Right renal cortex interstitium (tissue), 3 donors: ENCODE measurements around the gene POLN. TPM values are rescaled to one million over a fixed set of nuclear protein-coding genes. Genes with fewer than 3 reads are reported as not detected.
"Not testable (repeated sequence)": the region's sequence is repeated elsewhere in the genome, so short reads cannot be mapped to it uniquely, and the experiment has no call there.

Experiments used
- DNase-seq, 3 donors: peaks; one replicate each; pipeline ENCODE4 v3.0.0-alpha.2; 2013; ENCODE audit warnings: low read depth in 3 of 3, low spot score in 2 of 3
- polyA plus RNA-seq, 3 donors: library from polyadenylated mRNA; unstranded; fragments of 120-200 nt; gene quantifications; one replicate each; pipeline ENCODE4 v1.2.1, GENCODE V29; 2013; ENCODE audit not compliant: insufficient read length in 3 of 3

Gene POLN
- polyA plus RNA-seq, 3 donors: 2.5 to 3.3 (median 2.8) TPM

DNA sequence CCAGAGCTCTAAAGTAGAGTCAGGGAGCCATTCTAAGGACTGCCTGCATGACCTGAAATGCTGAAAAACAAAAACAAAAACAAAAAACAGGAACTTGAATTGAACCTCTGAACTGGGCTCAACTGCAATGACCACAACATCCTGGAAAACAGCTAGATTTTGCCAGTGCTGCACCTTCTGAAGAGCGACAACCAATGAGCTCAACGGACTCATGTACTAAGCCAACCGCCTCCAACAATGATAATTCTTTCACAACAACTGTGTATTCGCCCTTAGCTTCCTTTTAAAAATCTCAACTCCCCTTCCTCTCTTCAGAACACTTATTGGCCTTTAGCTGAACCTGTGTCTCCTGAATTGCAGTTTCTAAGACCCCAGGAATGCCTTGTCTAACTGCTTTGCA lies 69.8 kb downstream of the POLN start:
- no peak for DNase-seq

GRCh38 chr4:2168469-2169319 lies 73.2 kb downstream of the POLN start:
- no peak for DNase-seq

GRCh38 chr4:2166253-2166652 lies 75.7 kb downstream of the POLN start:
- DNase-seq: no peak

DNA sequence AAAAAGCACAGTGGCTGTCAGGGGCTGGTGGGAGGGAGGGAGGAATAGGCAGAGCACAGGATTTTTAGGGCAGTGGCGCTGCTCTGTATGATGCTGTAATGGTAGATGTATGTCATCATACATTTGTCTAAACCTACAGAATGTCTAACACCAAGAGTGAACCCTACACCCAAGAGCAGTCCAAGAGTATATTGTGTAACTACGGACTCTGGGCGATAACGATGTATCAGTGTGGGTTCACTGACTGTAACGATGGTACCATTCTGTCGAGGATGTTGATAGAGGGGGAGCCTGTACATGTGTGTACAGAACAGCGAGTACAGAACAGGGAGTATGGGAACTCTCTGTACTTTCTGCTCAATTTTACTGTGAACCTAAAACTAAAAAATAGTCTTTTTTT lies 76.5 kb downstream of the POLN start:
- no peak for DNase-seq

DNA sequence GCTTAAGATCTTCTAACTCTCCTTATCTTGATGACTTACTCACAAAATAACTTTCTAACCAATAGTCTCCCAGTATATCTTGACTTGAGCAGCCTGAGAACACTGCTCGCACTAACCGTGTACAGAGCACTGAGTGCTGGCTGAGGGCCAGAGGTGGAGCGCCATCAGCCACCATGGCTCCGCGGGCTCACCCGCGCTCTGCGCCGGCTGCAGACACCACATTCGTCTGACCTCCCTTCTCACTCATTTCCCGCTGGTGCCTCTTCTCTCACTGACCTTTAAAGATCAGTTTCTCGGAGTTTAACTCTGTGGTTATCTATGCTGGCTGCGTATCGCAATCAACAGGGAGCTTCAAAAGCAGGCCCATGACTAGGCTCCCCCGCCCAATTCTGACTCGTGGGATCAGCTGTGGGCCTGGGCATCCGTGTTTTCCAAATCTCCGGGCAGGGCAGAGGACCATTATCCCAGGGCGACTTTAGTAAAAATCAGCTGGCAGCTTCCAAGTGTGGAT lies 78.6 kb downstream of the POLN start:
- DNase-seq: no peak

DNA sequence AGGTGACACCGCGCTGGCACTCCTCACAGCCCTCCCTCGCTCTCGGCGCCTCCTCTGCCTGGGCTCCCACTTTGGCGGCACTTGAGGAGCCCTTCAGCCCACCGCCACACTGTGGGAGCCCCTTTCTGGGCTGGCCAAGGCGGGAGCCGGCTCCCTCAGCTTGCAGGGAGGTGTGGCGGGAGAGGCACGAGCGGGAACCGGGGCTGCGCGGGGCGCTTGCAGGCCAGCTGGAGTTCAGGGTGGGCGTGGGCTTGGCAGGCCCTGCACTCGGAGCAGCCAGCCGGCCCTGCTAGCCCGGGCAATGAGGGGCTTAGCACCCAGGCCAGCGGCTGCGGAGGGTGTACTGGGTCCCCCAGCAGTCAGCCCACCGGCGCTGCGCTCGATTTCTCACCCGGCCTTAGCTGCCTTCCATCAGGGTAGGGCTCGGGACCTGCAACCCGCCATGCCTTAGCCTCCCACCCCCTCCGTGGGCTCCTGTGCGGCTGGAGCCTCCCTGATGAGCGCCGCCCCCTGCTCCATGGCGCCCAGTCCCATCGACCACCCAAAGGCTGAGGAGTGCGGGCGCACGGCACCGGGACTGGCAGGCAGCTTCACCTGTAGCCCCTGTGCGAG lies 80.7 kb downstream of the POLN start:
- not testable (repeated sequence) for DNase-seq

GRCh38 chr4:2159931-2160330 lies 82.0 kb downstream of the POLN start:
- no peak for DNase-seq

GRCh38 chr4:2155246-2155645 lies 86.7 kb downstream of the POLN start:
- DNase-seq: no peak

DNA sequence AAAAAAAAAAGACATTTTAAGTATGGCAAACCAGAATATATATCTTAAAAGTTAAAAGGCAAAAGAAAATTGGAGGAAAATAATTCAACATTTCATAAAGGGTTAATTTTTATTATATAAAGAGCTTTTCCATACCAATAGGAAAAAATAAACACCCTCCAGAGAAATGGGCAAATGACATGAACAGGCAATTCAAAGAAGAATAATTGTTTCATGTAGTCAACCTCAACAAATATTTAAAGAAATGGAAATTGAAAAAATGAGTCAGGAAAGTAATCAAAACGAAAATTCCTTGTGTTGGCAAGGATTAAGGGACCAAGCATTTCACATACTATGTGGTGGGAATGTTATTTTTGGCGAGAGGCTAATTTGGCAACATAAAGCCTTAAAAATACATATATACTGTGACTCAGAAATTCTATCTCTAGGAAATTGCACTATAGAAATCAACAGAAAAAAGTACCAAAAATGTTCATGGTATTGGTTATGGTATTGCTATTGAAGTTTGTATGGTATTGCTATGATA lies 87.6 kb downstream of the POLN start:
- DNase-seq: no peak

- DNase-seq: no peak
Observed at GRCh38 chr4:2151544-2151943, 90.4 kb downstream of the POLN start.

DNA sequence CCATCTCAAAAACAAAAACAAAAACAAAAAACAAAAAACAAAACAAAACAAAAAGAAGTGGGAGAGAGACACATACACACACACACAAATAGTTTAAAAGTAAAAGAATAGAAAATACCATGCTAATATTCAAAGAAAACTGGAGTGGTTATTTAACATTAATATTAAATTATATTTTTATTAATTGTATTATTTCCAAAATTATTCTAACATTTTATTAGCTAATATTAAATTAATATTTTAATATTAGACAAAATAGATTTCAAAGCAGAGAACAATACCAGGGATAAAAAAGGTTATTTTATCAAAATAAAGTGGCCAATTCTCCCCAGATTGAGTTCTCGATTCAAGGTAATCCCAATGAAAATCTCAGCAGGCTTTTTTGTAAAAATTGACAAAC lies 91.8 kb downstream of the POLN start:
- DNase-seq: no peak

GRCh38 chr4:2142630-2143427 lies 99.1 kb downstream of the POLN start:
- no peak for DNase-seq

- no peak for DNase-seq
Observed at GRCh38 chr4:2141762-2142451, 100.0 kb downstream of the POLN start.

GRCh38 chr4:2141022-2141761 lies 100.7 kb downstream of the POLN start:
- DNase-seq: no peak

DNA sequence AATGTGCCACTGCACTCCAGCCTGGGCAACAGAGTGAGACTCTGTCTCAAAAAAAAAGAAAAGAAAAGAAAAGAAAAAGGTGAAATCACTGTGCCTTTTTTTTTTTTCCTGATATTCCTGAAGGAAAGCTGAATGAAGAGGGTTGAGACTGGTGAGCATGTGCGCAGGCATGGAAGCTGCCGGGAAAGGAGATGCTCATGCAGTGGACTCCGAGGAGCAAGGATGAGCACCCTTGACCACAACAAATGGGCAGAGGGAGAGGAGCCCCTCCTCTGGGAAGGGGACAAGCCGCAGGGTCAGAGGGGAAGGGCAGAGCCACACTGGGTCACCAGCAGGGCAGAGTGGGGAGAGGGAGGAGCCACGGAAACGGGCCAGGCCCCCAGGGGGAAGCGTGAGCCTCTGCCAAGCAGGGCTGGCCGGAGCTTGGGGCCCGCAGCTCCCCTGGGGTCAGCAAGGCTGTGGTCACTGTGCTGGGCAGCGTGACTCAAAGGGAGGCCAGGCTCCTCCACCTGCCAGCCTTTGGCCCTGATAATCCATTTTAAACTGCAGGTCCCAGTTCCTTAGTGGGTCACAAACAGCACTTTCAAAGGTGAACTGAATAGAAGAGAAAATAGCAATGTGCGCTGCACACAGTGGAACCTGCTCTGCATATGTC lies 102.9 kb downstream of the POLN start:
- DNase-seq: no peak

DNA sequence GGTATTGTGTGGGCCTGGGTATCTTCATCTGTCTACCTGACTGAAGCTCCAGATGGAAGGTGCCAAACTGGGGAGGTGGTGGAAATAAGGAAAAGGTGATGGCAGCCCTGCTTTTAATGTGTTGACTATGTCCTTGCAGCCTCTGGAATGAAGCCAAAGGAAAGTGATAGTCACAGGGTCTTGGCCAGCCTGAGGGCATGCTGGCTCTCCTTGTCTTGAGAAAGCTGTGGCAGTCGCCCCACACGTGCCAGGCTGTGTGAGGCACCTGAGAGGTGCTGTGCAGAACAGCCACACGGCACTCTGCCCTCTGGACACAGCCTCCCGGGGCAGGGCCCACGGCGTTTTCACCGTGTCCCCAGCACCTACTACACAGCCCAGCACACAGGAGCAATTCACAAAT lies 105.2 kb downstream of the POLN start:
- no peak for DNase-seq

GRCh38 chr4:2135083-2135482 lies 106.8 kb downstream of the POLN start:
- DNase-seq: peak in 2 of 3 donors; percentile 3 to 7

DNA sequence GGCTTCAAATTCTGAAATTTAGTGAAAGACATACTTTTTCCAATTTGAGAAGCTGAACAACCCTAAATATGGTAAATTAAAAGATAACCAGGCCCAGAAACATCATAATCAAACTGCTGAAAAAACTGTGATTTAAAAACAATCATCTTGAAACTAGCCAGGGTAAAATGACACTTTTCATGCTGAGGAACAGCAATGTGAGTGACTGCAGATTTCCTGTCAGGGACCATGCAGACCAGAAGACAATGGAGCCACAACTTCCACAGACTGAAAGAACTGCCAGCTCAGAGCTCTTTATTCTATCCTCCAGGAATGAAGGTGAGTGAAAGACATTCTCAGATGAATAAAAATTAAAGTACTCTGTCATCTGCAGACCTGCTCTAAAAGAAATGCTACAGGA lies 109.5 kb downstream of the POLN start:
- no peak for DNase-seq

GRCh38 chr4:2127609-2128332 lies 114.2 kb downstream of the POLN start:
- no peak for DNase-seq
